HepG2 (cell line): ENCODE data around the gene CPT1B. TPM values are rescaled to one million over a fixed set of nuclear protein-coding genes. Genes with fewer than 3 reads are reported as not detected.
A peak's percentile ranks its signal among the peaks of the same experiment; 100 is the strongest.

Experiments used
- BRD4 ChIP-seq: sonication (generic); formaldehyde crosslinking; IDR thresholded peaks from 2 replicates; pipeline ENCODE4 v1.4.0; 2020; ENCODE audit warnings: missing genetic modification reagents
- CREM ChIP-seq, 2 experiments: sonication (generic) in 1 of 2; formaldehyde crosslinking in 1 of 2; IDR thresholded peaks; 2 replicates each; pipeline versions ENCODE4 v1.4.0 to v1.6.1; 2016 to 2020; ENCODE audit warnings: antibody characterized with exemption in 1 of 2, mild to moderate bottlenecking in 1 of 2, missing genetic modification reagents in 1 of 2
- E2F2 ChIP-seq: sonication (generic); formaldehyde crosslinking; IDR thresholded peaks from 2 replicates; pipeline ENCODE4 v1.4.0; 2020; ENCODE audit warnings: missing genetic modification reagents, borderline replicate concordance
- FOXO4 ChIP-seq: sonication (generic); formaldehyde crosslinking; conservative IDR thresholded peaks from 2 replicates; pipeline ENCODE4 v1.8.1; 2023; ENCODE audit warnings: missing genetic modification reagents
- HDAC2 ChIP-seq: sonication (generic); formaldehyde crosslinking; IDR thresholded peaks from 2 replicates; pipeline ENCODE4 v1.4.0; 2020; ENCODE audit warnings: missing genetic modification reagents
- HMGA1 ChIP-seq: sonication (generic); formaldehyde crosslinking; conservative IDR thresholded peaks from 2 replicates; pipeline ENCODE4 v1.4.0; 2020; ENCODE audit warnings: missing genetic modification reagents
- HNRNPK ChIP-seq: fragments of 200-400 bp; formaldehyde crosslinking; IDR thresholded peaks from 2 replicates; pipeline ENCODE4 v1.6.1; 2018; ENCODE audit warnings: low read length, low read depth, moderate library complexity, mild to moderate bottlenecking; ENCODE audit not compliant: poor library complexity, severe bottlenecking
- HOXD1 ChIP-seq: sonication (generic); formaldehyde crosslinking; IDR thresholded peaks from 2 replicates; pipeline ENCODE4 v1.5.0; 2020; ENCODE audit warnings: missing genetic modification reagents
- JUND ChIP-seq: sonication (generic); formaldehyde crosslinking; IDR thresholded peaks from 2 replicates; pipeline ENCODE4 v1.8.0; 2022; ENCODE audit warnings: mild to moderate bottlenecking, missing genetic modification reagents
- KAT7 ChIP-seq: IDR thresholded peaks from 2 replicates; pipeline ENCODE4 v1.6.1; 2018; ENCODE audit warnings: borderline replicate concordance, missing compliant biosample characterization
- LCORL ChIP-seq, 2 experiments: fragments of 450-650 bp in 1 of 2; sonication (generic) in 1 of 2; formaldehyde crosslinking in 1 of 2; IDR thresholded peaks; 2 replicates each; pipeline versions ENCODE4 v1.5.0 to v1.6.1; 2017 to 2020; ENCODE audit warnings: antibody characterized with exemption in 1 of 2, missing genetic modification reagents in 1 of 2
- MTF1 ChIP-seq: sonication (generic); formaldehyde crosslinking; IDR thresholded peaks from 2 replicates; pipeline ENCODE4 v1.5.0; 2020; ENCODE audit warnings: missing genetic modification reagents
- NFKB2 ChIP-seq: sonication (generic); formaldehyde crosslinking; IDR thresholded peaks from 2 replicates; pipeline ENCODE4 v1.4.0; 2020; ENCODE audit warnings: missing genetic modification reagents, borderline replicate concordance
- SAFB2 ChIP-seq: sonication (generic); formaldehyde crosslinking; IDR thresholded peaks from 2 replicates; pipeline ENCODE4 v1.5.1; 2020; ENCODE audit warnings: missing genetic modification reagents, low read depth, mild to moderate bottlenecking, borderline replicate concordance
- THYN1 ChIP-seq: sonication (generic); formaldehyde crosslinking; IDR thresholded peaks from 2 replicates; pipeline ENCODE4 v1.8.1; 2023; ENCODE audit warnings: low read depth, mild to moderate bottlenecking, moderate library complexity, missing genetic modification reagents, borderline replicate concordance
- ZBTB20 ChIP-seq: sonication (generic); formaldehyde crosslinking; IDR thresholded peaks from 2 replicates; pipeline ENCODE4 v1.8.1; 2023; ENCODE audit warnings: missing genetic modification reagents, low read depth, mild to moderate bottlenecking, borderline replicate concordance
- ZNF101 ChIP-seq: sonication (generic); formaldehyde crosslinking; IDR thresholded peaks from 2 replicates; pipeline ENCODE4 v1.4.0; 2020; ENCODE audit warnings: mild to moderate bottlenecking, low read depth, missing genetic modification reagents, borderline replicate concordance
- ZNF143 ChIP-seq: sonication (generic); formaldehyde crosslinking; IDR thresholded peaks from 2 replicates; pipeline ENCODE4 v1.4.0; 2020; ENCODE audit warnings: missing genetic modification reagents
- ZNF17 ChIP-seq: sonication (generic); formaldehyde crosslinking; IDR thresholded peaks from 2 replicates; pipeline ENCODE4 v1.5.0; 2020; ENCODE audit warnings: mild to moderate bottlenecking, missing genetic modification reagents
- ZNF230 ChIP-seq: sonication (generic); formaldehyde crosslinking; IDR thresholded peaks from 2 replicates; pipeline ENCODE4 v1.4.0; 2020; ENCODE audit warnings: mild to moderate bottlenecking, missing genetic modification reagents
- ZNF275 ChIP-seq: sonication (generic); formaldehyde crosslinking; IDR thresholded peaks from 2 replicates; pipeline ENCODE4 v1.8.0; 2022; ENCODE audit warnings: missing genetic modification reagents, mild to moderate bottlenecking, inconsistent platforms, borderline replicate concordance
- ZNF382 ChIP-seq: sonication (generic); formaldehyde crosslinking; IDR thresholded peaks from 2 replicates; pipeline ENCODE4 v1.5.0; 2020; ENCODE audit warnings: missing genetic modification reagents, mild to moderate bottlenecking, borderline replicate concordance
- ZNF629 ChIP-seq: sonication (generic); formaldehyde crosslinking; conservative IDR thresholded peaks from 2 replicates; pipeline ENCODE4 v1.5.0; 2020; ENCODE audit warnings: missing genetic modification reagents
- polyA plus RNA-seq, 8 experiments: library from polyadenylated mRNA; depleted of rRNA in 3 of 8; stranded (reverse) in 7 of 8; unstranded in 1 of 8; fragments of >200 nt; fragmentation: Illumina TruSeq in 4 of 8; extraction: Trizol in 4 of 8; gene quantifications; 2 replicates each; pipeline versions ENCODE4 v1.2.1 to v1.2.3, GENCODE V29; 2011 to 2016; ENCODE audit warnings: low read depth in 4 of 8, missing spikeins in 1 of 8, mixed read lengths in 1 of 8; ENCODE audit not compliant: insufficient read depth in 1 of 8
- total RNA-seq, 5 experiments: library from RNA; depleted of rRNA; stranded (reverse); fragments of >200 nt; fragmentation: Illumina TruSeq; extraction: Trizol; gene quantifications; 2 replicates each; pipeline ENCODE4 v1.2.3, GENCODE V29; 2016; ENCODE audit warnings: low read depth in 1 of 5
- TF ChIP-seq, protein P1 (sequence below): IDR thresholded peaks from 2 replicates; pipeline ENCODE4 v1.6.1; 2016; ENCODE audit warnings: missing compliant biosample characterization, missing genetic modification reagents, borderline replicate concordance

Gene CPT1B
- total and polyA plus RNA-seq, 2 of the 13 experiments (the other 11 are each of a cell fraction or from before 2014, with no cell fraction given) = 9.2 to 19.5 TPM

DNA sequence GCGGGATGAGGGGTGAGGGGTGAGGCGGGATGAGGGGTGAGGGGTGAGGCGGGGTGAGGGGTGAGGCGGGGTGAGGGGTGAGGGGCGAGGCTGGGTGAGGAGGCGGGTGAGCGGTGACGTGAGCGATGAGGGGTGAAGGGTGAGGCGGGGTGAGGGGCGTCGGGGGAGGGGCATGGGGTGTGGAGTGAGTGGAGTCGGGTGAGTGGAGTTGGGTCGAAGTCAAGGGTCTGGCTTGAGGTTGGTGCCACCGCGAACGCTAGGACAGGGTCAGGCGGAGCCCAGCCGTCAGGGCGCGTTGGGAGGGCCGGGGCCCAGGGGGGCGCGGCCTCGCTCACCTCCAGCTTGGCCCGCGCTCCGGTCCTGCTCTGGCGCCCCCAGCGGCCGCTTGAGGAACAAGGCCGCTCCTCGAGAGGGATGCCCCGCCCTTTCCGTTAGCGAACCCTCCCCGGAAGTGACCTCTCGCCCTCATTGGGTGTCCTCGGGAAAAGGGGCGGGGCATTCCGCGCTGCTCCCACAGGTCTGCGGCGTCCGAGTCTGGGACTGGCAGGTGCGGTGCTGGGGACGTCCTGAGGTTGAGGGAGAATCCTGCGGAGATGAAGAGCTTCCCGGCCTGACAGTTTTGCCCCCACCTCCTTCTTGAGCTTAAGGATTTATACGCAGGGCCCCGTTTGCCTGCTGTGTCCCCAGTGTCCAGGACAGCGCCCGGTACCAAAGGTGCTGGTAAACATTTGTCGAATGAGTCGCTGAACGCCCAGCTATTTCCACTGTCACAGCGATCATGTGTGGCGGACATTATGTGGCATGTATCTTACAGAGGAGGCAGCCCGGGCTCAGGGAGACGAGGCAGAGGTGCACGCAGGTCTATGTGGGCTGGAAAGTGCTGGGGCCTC, 15.5 kb downstream of the CPT1B start, which contains the start of gene SYCE3 (continued):
- TF ChIP-seq SAFB2 (CRISPR knock-in tag) = no peak
- 0 out of 2 replicates have a peak, but pooled peaks have one; percentile 6 for TF ChIP-seq NFKB2 (CRISPR knock-in tag)
- TF ChIP-seq, protein P1, sequence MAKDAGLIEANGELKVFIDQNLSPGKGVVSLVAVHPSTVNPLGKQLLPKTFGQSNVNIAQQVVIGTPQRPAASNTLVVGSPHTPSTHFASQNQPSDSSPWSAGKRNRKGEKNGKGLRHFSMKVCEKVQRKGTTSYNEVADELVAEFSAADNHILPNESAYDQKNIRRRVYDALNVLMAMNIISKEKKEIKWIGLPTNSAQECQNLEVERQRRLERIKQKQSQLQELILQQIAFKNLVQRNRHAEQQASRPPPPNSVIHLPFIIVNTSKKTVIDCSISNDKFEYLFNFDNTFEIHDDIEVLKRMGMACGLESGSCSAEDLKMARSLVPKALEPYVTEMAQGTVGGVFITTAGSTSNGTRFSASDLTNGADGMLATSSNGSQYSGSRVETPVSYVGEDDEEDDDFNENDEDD (CRISPR knock-in tag) = 0 out of 2 replicates have a peak, but pooled peaks have one; percentile 61
- TF ChIP-seq ZNF101 (CRISPR knock-in tag) = no peak
- TF ChIP-seq HMGA1 = no peak
- TF ChIP-seq ZNF230 (CRISPR knock-in tag) = no peak
- no peak for TF ChIP-seq E2F2 (CRISPR knock-in tag)
- TF ChIP-seq HNRNPK = peak; percentile 95
- TF ChIP-seq FOXO4 (CRISPR knock-in tag) = no peak
- TF ChIP-seq HDAC2 (CRISPR knock-in tag) = peak; percentile 63; the same call in 1 of the 2 replicates
- TF ChIP-seq THYN1 (CRISPR knock-in tag) = no peak
- no peak for TF ChIP-seq ZNF629 (CRISPR knock-in tag)
- no peak; the same call in 1 of the 2 replicates for TF ChIP-seq CREM (IDR thresholded peaks at IDR 0.05)
- no peak for TF ChIP-seq CREM (CRISPR knock-in tag; IDR thresholded peaks at IDR 0.05)
- TF ChIP-seq ZNF275 (CRISPR knock-in tag) = no peak
- TF ChIP-seq MTF1 (CRISPR knock-in tag) = no peak
- TF ChIP-seq BRD4 (CRISPR knock-in tag) = no peak
- TF ChIP-seq ZNF382 (CRISPR knock-in tag) = no peak
- TF ChIP-seq JUND (CRISPR knock-in tag) = no peak
- no peak for TF ChIP-seq LCORL (IDR thresholded peaks at IDR 0.05)
- peak; percentile 68 for TF ChIP-seq LCORL (CRISPR knock-in tag; IDR thresholded peaks at IDR 0.05)
- no peak for TF ChIP-seq ZBTB20
- no peak for TF ChIP-seq ZNF143 (CRISPR knock-in tag)
- TF ChIP-seq KAT7 (CRISPR knock-in tag) = no peak
- no peak for TF ChIP-seq HOXD1 (CRISPR knock-in tag)
- TF ChIP-seq ZNF17 (CRISPR knock-in tag) = no peak
